Measurements from ENCODE around the gene ARHGEF7. TPM values are rescaled to one million over a fixed set of nuclear protein-coding genes. Genes with fewer than 3 reads are reported as not detected.

Gene ARHGEF7
- total RNA-seq, 4 donors from 2014 or later, result 69.9 to 163 (median 102) TPM

DNA sequence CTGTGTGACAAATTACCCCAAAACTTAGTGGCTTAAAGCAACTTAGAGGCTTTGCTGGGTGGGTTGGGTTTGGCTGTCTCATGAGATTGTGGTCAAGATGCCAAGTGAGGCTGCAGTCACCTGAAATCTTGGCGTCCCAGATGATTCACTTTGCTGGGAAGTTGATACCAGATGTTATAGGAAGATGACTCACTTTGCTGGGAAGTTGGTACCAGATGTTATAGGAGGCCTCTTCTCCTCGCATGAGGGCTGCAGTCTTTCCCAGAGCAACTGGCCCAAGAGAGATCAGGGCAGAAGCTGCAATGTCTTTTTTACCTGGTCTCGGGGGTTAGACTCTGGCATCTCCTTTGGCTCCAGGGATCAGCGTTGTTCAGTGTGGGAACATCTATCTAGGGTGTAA lies 222.1 kb downstream of the ARHGEF7 start:
- DNase-seq (ENCODE audit: low spot score), result no peak
- no peak for ATAC-seq (ENCODE audit: low FRiP score)
- TF ChIP-seq, protein P1, sequence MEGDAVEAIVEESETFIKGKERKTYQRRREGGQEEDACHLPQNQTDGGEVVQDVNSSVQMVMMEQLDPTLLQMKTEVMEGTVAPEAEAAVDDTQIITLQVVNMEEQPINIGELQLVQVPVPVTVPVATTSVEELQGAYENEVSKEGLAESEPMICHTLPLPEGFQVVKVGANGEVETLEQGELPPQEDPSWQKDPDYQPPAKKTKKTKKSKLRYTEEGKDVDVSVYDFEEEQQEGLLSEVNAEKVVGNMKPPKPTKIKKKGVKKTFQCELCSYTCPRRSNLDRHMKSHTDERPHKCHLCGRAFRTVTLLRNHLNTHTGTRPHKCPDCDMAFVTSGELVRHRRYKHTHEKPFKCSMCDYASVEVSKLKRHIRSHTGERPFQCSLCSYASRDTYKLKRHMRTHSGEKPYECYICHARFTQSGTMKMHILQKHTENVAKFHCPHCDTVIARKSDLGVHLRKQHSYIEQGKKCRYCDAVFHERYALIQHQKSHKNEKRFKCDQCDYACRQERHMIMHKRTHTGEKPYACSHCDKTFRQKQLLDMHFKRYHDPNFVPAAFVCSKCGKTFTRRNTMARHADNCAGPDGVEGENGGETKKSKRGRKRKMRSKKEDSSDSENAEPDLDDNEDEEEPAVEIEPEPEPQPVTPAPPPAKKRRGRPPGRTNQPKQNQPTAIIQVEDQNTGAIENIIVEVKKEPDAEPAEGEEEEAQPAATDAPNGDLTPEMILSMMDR (IDR thresholded peaks at IDR 0.05), result no peak

DNA sequence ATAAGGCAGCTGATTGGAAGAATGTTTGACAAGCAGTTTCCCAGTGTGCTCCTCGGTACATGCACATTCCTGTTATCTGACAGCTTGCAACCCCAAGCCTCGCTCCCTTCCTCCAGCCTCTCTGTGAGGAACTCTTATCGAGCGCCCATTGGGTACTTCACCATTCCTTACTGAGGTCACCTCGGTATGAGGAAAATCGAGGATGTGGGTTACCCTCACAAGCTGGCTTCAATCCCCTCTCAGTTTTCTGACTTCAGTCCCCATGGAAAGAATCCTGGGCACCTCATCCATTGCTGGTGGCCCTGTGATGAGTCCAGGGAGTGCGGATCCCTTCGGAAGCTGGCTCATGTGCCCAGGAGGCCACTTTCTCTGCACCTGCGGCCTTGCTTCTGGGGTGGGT lies 222.6 kb downstream of the ARHGEF7 start:
- TF ChIP-seq, protein P1 (IDR thresholded peaks at IDR 0.05), result no peak
- ATAC-seq (ENCODE audit: low FRiP score), result no peak
- no peak for DNase-seq (ENCODE audit: low spot score)

DNA sequence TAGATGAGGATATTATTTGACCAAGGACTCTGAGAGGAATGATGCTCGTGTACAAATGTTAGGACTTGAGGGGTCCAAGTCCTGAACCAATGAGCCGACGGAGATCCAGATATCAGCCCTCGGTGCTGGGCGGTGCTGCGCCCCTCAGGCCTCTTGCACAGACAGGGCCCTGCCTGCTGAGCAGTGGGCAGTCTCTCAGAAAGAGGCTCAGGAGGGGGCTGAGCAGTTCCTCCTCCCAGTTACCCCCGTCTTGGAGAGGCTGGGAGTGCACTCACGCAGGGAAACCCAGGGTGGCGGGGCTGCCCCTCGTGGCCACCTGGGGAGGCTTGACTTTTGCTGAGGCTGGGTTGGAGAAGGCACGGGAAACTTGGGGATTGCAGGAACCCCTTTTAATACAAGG lies 223.7 kb downstream of the ARHGEF7 start:
- no peak for DNase-seq (ENCODE audit: low spot score)
- no peak for ATAC-seq (ENCODE audit: low FRiP score)
- TF ChIP-seq, protein P1 (IDR thresholded peaks at IDR 0.05), result no peak

DNA sequence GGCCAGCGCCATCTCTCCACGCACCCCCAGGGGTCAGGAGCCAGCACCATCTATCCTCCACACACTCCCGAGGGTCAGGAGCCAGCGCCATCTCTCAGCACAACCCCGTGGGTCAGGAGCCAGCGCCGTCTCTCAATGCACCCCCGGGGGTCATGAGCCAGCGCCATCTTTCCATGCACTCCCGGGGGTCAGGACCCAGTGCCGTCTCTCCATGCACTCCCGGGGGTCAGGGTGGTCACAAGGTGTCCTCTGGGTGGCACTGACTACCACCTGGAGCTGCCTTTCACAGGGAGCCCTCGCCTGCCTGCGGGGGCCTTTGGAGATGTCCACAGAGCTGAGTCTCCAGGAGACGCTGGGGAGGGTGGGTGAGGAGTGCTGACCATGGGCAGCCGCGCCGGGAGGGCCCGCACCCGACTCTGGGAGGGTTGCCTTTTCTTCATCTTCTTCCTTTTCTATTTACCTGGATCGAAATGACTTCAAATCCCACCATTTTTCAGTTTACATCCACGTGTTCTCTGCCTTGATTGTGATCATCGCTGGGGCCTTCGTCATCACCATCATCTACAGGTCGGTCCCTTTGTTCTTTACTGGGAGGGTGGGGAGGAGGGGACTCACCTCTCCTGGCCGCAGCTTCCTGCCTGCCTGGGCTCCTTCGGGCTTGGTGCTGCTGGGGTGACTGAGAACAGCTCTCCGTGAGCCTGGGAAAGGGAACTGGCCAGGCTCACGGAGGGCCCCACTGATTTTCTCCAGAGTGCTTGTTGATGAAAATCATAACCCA lies 224.4 kb downstream of the ARHGEF7 start:
- no peak for DNase-seq (ENCODE audit: low spot score)
- TF ChIP-seq, protein P1 (IDR thresholded peaks at IDR 0.05), result no peak

DNA sequence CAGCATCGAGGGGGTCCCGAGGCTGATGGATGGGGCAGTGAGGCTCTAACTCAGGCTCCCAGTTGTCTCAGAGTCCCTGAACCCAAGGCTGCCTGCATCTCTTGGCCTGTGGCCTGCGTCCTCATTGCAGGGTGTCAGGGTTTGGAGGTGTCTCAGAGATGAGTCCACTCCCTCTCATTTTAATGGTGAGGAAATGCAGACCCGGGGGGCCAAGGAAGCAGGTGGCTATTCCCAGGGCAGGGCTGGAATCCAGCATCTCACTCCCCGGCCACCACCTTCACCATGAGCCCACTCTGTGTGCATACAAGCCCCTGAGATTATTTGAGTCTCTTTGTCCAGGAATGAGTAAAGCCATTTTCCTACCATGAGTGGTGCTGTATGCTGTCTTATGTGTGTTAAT lies 226.8 kb downstream of the ARHGEF7 start:
- DNase-seq (ENCODE audit: low spot score), result no peak
- ATAC-seq (ENCODE audit: low FRiP score), result no peak

More for the DNA sequence above, 224.4 kb downstream of the ARHGEF7 start:
- no peak for ATAC-seq (ENCODE audit: low FRiP score)

DNA sequence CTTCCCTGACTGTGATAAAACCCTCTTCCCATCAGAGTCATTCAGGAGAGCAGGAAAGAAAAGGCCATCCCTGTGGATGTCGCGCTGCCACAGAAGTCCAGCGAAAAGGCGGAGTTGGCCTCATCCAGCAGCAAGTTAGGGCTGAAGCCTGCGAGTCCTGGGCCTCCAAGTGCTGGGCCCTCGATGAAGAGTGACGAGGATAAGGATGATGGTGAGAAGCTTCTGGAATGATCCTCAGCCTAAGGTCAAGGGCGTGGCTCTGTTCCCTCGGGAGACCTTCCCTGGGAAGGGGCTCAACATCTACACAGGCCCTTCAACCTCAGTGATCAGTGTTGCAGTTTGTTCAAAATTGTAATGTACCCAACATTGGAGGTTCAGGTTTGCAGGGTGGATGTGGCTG lies 227.6 kb downstream of the ARHGEF7 start:
- no peak for DNase-seq (ENCODE audit: low spot score)
- TF ChIP-seq, protein P1 (IDR thresholded peaks at IDR 0.05), result no peak
- ATAC-seq (ENCODE audit: low FRiP score), result no peak

More for the DNA sequence above, 226.8 kb downstream of the ARHGEF7 start:
- TF ChIP-seq, protein P1 (IDR thresholded peaks at IDR 0.05), result no peak

DNA sequence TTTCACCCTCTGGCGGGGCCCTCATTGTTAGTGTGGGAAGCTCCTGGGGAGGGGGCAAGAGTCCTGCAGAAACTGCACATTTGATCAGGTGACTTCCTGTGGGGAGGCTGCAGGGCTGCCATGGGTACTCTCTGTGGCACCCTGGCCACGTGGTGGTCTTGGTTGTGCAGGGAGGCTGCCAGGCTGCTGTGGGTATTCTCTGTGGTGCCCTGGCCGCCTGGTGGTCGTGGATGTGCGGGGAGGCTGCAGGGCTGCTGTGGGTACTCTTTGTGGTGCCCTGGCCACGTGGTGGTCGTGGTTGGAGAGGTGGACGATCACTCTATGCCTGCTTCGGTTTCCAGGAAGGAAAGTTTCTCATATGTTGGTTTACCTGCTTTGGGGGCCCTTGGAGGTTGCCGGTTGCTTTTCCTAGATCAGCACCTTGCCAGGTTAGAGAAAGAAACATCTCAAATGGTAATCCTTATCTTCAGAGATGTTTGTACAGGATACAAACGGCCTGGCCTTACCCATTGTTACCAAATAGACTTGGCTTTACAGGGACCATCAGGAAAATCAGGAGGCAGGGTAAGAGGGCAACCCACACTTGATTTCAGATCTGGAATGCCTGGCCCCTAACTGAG lies 228.2 kb downstream of the ARHGEF7 start:
- no peak for DNase-seq (ENCODE audit: low spot score)
- no peak for ATAC-seq (ENCODE audit: low FRiP score)
- TF ChIP-seq, protein P1 (IDR thresholded peaks at IDR 0.05), result no peak
